ENCODE results near the gene ATP6V1A.

Gene ATP6V1A

GRCh38 chr3:113747283-113748046 is 630 bp downstream of the ATP6V1A start:
- DNase-seq (ENCODE audit: low read depth in 2 of 2) = peak in 1 of 2 donors; percentile 23

GRCh38 chr3:113751141-113751540 is 4.3 kb downstream of the ATP6V1A start:
- no peak for DNase-seq (ENCODE audit: low read depth in 2 of 2)

GRCh38 chr3:113753376-113753985 is 6.6 kb downstream of the ATP6V1A start:
- no peak for DNase-seq (ENCODE audit: low read depth in 2 of 2)

GRCh38 chr3:113754494-113755159 is 7.8 kb downstream of the ATP6V1A start:
- no peak for DNase-seq (ENCODE audit: low read depth in 2 of 2)

GRCh38 chr3:113758389-113759024 is 11.7 kb downstream of the ATP6V1A start:
- DNase-seq (ENCODE audit: low read depth in 2 of 2) = no peak

GRCh38 chr3:113764698-113765097 is 17.9 kb downstream of the ATP6V1A start:
- no peak for DNase-seq (ENCODE audit: low read depth in 2 of 2)

GRCh38 chr3:113769551-113769950 is 22.7 kb downstream of the ATP6V1A start:
- DNase-seq (ENCODE audit: low read depth in 2 of 2) = no peak

- DNase-seq (ENCODE audit: low read depth in 2 of 2) = no peak
Observed at GRCh38 chr3:113771993-113772392, 25.2 kb downstream of the ATP6V1A start.

- no peak for DNase-seq (ENCODE audit: low read depth in 2 of 2)
Observed at GRCh38 chr3:113773381-113773780, 26.5 kb downstream of the ATP6V1A start.

- DNase-seq (ENCODE audit: low read depth in 2 of 2) = no peak
Observed at GRCh38 chr3:113775516-113775915, 28.7 kb downstream of the ATP6V1A start.

GRCh38 chr3:113776564-113776963 is 29.7 kb downstream of the ATP6V1A start:
- no peak for DNase-seq (ENCODE audit: low read depth in 2 of 2)

GRCh38 chr3:113783463-113783862 is 36.6 kb downstream of the ATP6V1A start:
- no peak for DNase-seq (ENCODE audit: low read depth in 2 of 2)

GRCh38 chr3:113783980-113784379 is 37.1 kb downstream of the ATP6V1A start:
- DNase-seq (ENCODE audit: low read depth in 2 of 2) = no peak

GRCh38 chr3:113791381-113791780 is 44.5 kb downstream of the ATP6V1A start:
- no peak for DNase-seq (ENCODE audit: low read depth in 2 of 2)

GRCh38 chr3:113794526-113794925 is 47.7 kb downstream of the ATP6V1A start:
- DNase-seq (ENCODE audit: low read depth in 2 of 2) = no peak

GRCh38 chr3:113795693-113796092 is 48.9 kb downstream of the ATP6V1A start:
- no peak for DNase-seq (ENCODE audit: low read depth in 2 of 2)

GRCh38 chr3:113802795-113803455 is 56.1 kb downstream of the ATP6V1A start:
- DNase-seq (ENCODE audit: low read depth in 2 of 2) = no peak

- no peak for DNase-seq (ENCODE audit: low read depth in 2 of 2)
Observed at GRCh38 chr3:113804661-113805060, 57.8 kb downstream of the ATP6V1A start.

GRCh38 chr3:113805249-113805648 is 58.4 kb downstream of the ATP6V1A start:
- no peak for DNase-seq (ENCODE audit: low read depth in 2 of 2)

GRCh38 chr3:113812854-113813253 is 66.0 kb downstream of the ATP6V1A start:
- no peak for DNase-seq (ENCODE audit: low read depth in 2 of 2)

- no peak for DNase-seq (ENCODE audit: low read depth in 2 of 2)
Observed at GRCh38 chr3:113819866-113820265, 73.0 kb downstream of the ATP6V1A start.

- DNase-seq (ENCODE audit: low read depth in 2 of 2) = no peak
Observed at GRCh38 chr3:113825090-113825489, 78.3 kb downstream of the ATP6V1A start.
